H9 (cell line): ENCODE measurements around the gene RFPL2. TPM values are rescaled to one million over a fixed set of nuclear protein-coding genes. Genes with fewer than 3 reads are reported as not detected.
"Not testable (repeated sequence)": the region's sequence is repeated elsewhere in the genome, so short reads cannot be mapped to it uniquely, and the experiment has no call there.

Experiments
- DNase-seq: peaks from one replicate; pipeline ENCODE4 v3.0.0-alpha.2; 2017
- H2AFZ ChIP-seq: one replicate; pipeline ENCODE4 v1.6.1; 2013; ENCODE audit warnings: mild to moderate bottlenecking, low read length, control low read depth, moderate library complexity
- H2AK5ac ChIP-seq: 2 replicates; pipeline ENCODE4 v1.6.1; 2013; ENCODE audit warnings: low read length, control low read depth, mixed read lengths; ENCODE audit not compliant: insufficient read length
- H2BK120ac ChIP-seq: one replicate; pipeline ENCODE4 v1.6.1; 2013; ENCODE audit warnings: low read depth, mild to moderate bottlenecking, low read length, control low read depth, inconsistent platforms; ENCODE audit not compliant: poor library complexity, severe bottlenecking
- H2BK12ac ChIP-seq: 2 replicates; pipeline ENCODE4 v1.6.1; 2013; ENCODE audit warnings: low read length, control low read depth, mixed read lengths, low read depth; ENCODE audit not compliant: insufficient read length
- H2BK15ac ChIP-seq: 2 replicates; pipeline ENCODE4 v1.6.1; 2013; ENCODE audit warnings: low read depth, low read length, control low read depth
- H2BK20ac ChIP-seq: one replicate; pipeline ENCODE4 v1.6.1; 2013; ENCODE audit warnings: low read depth, mild to moderate bottlenecking, low read length, control low read depth, inconsistent platforms; ENCODE audit not compliant: poor library complexity, severe bottlenecking
- H2BK5ac ChIP-seq: 2 replicates; pipeline ENCODE4 v1.6.1; 2013; ENCODE audit warnings: low read length, control low read depth, mixed read lengths; ENCODE audit not compliant: insufficient read length
- H3K14ac ChIP-seq: 2 replicates; pipeline ENCODE4 v1.6.1; 2013; ENCODE audit warnings: low read length, control low read depth; ENCODE audit not compliant: insufficient read depth
- H3K18ac ChIP-seq: 2 replicates; pipeline ENCODE4 v1.6.1; 2013; ENCODE audit warnings: low read depth, mild to moderate bottlenecking, mixed read lengths, low read length, control low read depth; ENCODE audit not compliant: insufficient read length
- H3K23ac ChIP-seq: 2 replicates; pipeline ENCODE4 v1.6.1; 2013; ENCODE audit warnings: low read length, control low read depth, mixed read lengths, low read depth; ENCODE audit not compliant: insufficient read length
- H3K23me2 ChIP-seq: 2 replicates; pipeline ENCODE4 v1.6.1; 2013; ENCODE audit warnings: low read depth, mild to moderate bottlenecking, mixed read lengths, low read length, control low read depth; ENCODE audit not compliant: insufficient read length, poor library complexity, severe bottlenecking
- H3K27ac ChIP-seq: 2 replicates; pipeline ENCODE4 v1.5.1; 2013; ENCODE audit warnings: low read length, control low read depth, mixed read lengths, low read depth; ENCODE audit not compliant: insufficient read length
- H3K27me3 ChIP-seq: 2 replicates; pipeline ENCODE4 v1.6.1; 2013; ENCODE audit warnings: low read length, control low read depth, inconsistent platforms; ENCODE audit not compliant: insufficient read depth
- H3K4ac ChIP-seq: 2 replicates; pipeline ENCODE4 v1.6.1; 2013; ENCODE audit warnings: low read depth, mild to moderate bottlenecking, control low read depth, inconsistent platforms, low read length, moderate library complexity
- H3K4me1 ChIP-seq: 2 replicates; pipeline ENCODE4 v1.6.1; 2013; ENCODE audit warnings: low read length, control low read depth, inconsistent platforms; ENCODE audit not compliant: insufficient read depth
- H3K4me2 ChIP-seq: 2 replicates; pipeline ENCODE4 v1.6.1; 2013; ENCODE audit warnings: low read length, control low read depth, mixed read lengths; ENCODE audit not compliant: insufficient read length, insufficient read depth
- H3K56ac ChIP-seq: 2 replicates; pipeline ENCODE4 v1.6.1; 2013; ENCODE audit warnings: low read depth, mild to moderate bottlenecking, mixed read lengths, low read length, control low read depth; ENCODE audit not compliant: insufficient read length
- H3K79me1 ChIP-seq: 2 replicates; pipeline ENCODE4 v1.6.1; 2013; ENCODE audit warnings: low read depth, mild to moderate bottlenecking, moderate library complexity, low read length, control low read depth, inconsistent platforms; ENCODE audit not compliant: insufficient read depth, poor library complexity, severe bottlenecking
- H3K79me2 ChIP-seq: 2 replicates; pipeline ENCODE4 v1.6.1; 2013; ENCODE audit warnings: low read length, control low read depth, inconsistent platforms; ENCODE audit not compliant: insufficient read depth
- H3K9ac ChIP-seq: 2 replicates; pipeline ENCODE4 v1.6.1; 2013; ENCODE audit warnings: low read length, control low read depth, mixed read lengths; ENCODE audit not compliant: insufficient read length; ENCODE audit errors: extremely low read depth
- H3K9me3 ChIP-seq: one replicate; pipeline ENCODE4 v1.6.1; 2013; ENCODE audit warnings: low read depth, low read length, inconsistent platforms; ENCODE audit not compliant: control insufficient read depth
- H3T11ph ChIP-seq: one replicate; pipeline ENCODE4 v1.6.1; 2013; ENCODE audit warnings: mild to moderate bottlenecking, low read length, control low read depth, inconsistent platforms
- H4K20me1 ChIP-seq: one replicate; pipeline ENCODE4 v1.6.1; 2013; ENCODE audit not compliant: control insufficient read depth, insufficient read length, insufficient read depth
- H4K5ac ChIP-seq: 2 replicates; pipeline ENCODE4 v1.6.1; 2013; ENCODE audit warnings: low read depth, mild to moderate bottlenecking, mixed read lengths, low read length, control low read depth; ENCODE audit not compliant: insufficient read length
- H4K8ac ChIP-seq: replicated peaks from 2 replicates; pipeline ENCODE4 v1.6.1; 2013; ENCODE audit warnings: low read length, control low read depth, mixed read lengths, low read depth; ENCODE audit not compliant: insufficient read length
- H4K91ac ChIP-seq: 2 replicates; pipeline ENCODE4 v1.6.1; 2013; ENCODE audit warnings: low read depth, mild to moderate bottlenecking, moderate library complexity, mixed read lengths, low read length, control low read depth; ENCODE audit not compliant: insufficient read length
- H3K27ac Mint-ChIP-seq, 3 experiments: 2 replicates in 2 of 3; 3 replicates in 1 of 3; pipeline ENCODE4 v1.8.0; 2020 to 2021; ENCODE audit warnings: mixed read lengths in 3 of 3, mild to moderate bottlenecking in 1 of 3, moderate library complexity in 1 of 3
- H3K27me3 Mint-ChIP-seq: 2 replicates; pipeline ENCODE4 v1.8.0; 2021; ENCODE audit warnings: low read depth, mild to moderate bottlenecking, moderate library complexity, mixed read lengths
- H3K36me3 Mint-ChIP-seq, 3 experiments: 2 replicates in 2 of 3; 3 replicates in 1 of 3; pipeline ENCODE4 v1.8.0; 2020 to 2021; ENCODE audit warnings: low read depth in 3 of 3, mixed read lengths in 3 of 3; ENCODE audit not compliant: insufficient read depth in 1 of 3
- H3K4me1 Mint-ChIP-seq, 2 experiments: 2 replicates each; pipeline ENCODE4 v1.8.0; 2020; ENCODE audit warnings: mixed read lengths in 2 of 2
- H3K4me3 Mint-ChIP-seq, 2 experiments: 2 replicates in 1 of 2; 3 replicates in 1 of 2; pipeline ENCODE4 v1.8.0; 2020 to 2021; ENCODE audit warnings: mild to moderate bottlenecking in 2 of 2, mixed read lengths in 2 of 2, moderate library complexity in 1 of 2
- H3K9me3 Mint-ChIP-seq, 2 experiments: 2 replicates in 1 of 2; 3 replicates in 1 of 2; pipeline ENCODE4 v1.8.0; 2020; ENCODE audit warnings: mild to moderate bottlenecking in 2 of 2, mixed read lengths in 2 of 2, moderate library complexity in 1 of 2
- WGBS: extraction: QIAGEN DNeasy Blood & Tissue Kit; methylation state at CpG from one replicate; pipeline ENCODE4 v1.1.7; 2013; ENCODE audit warnings: missing lambda C conversion rate, low lambda C conversion rate, mixed read lengths; ENCODE audit not compliant: insufficient read length; ENCODE audit errors: extremely low coverage; 5-methylcytosine and 5-hydroxymethylcytosine counted together
- total RNA-seq: library from RNA; stranded (reverse); gene quantifications from 2 replicates; pipeline ENCODE4 v1.2.1, GENCODE V29; 2021
- TF ChIP-seq, protein P1 (sequence below): fragments of 200-600 bp; sonication (generic); conservative IDR thresholded peaks from 3 replicates; pipeline ENCODE4 v1.8.0; 2021; ENCODE audit warnings: antibody characterized with exemption, mild to moderate bottlenecking

Gene RFPL2
- total RNA-seq, 1 experiment from 2014 or later = not detected

DNA sequence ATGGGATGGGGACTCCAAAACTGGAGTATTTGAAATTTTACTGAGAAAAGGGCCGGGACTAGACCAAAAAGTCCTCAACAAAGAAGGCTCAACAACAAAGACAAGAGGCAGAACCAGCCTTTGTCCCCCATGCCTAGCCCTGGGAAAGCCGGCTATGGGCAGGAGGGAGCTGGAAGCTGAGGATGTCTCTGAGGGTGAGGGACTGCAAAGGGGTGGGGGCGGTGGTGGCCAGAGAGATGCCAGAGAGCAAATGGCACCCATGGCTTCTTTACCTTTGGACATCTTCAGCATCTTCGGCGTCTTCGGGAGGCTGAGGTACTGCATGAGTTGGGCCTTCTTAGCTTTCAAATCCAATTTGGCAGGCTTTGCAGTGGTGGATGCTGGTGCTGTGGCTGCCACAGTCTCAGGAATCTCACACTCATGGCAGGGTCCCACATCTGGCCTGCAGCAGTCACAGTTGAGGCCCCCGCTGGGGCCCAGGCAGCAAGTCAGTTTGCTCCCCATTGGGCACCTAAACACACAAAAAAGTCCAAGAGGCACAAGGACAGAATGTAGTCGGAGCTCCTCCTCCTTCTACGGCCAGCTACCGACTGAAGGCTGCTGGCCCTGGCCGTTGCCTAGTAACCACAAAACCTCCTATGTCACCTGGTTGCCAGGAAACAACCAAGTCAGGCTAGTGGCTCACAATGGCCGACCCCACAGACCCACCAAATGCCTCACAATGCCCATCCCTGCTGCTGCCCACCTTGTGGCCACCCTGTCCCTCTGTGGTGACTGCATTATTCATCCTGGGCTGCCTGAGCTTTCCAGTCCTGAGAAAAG is 46.0 kb downstream of the RFPL2 start, which contains the start of gene C22orf42:
Gene C22orf42 (minus strand): TSS at position 592 of the 822 bp plus-strand sequence. CDS start 88 bp downstream, at position 504.
- Mint-ChIP-seq H3K27ac (no peak within 1 kb of the TSS), H3K4me1 (peaks cover 2 to 6% of the 10 kb centered on the region in 2 experiments; a peak in 2 of 4 replicates), H3K4me3 (no peak within 1 kb of the TSS), H3K27me3 (peaks cover 24% of the 10 kb centered on the region), H3K9me3 (no peaks in the 10 kb centered on the region), H3K36me3 (no peaks in the 10 kb centered on the region)
- Histone ChIP-seq H3K14ac (no peak within 1 kb of the TSS), H2BK12ac (no peak within 1 kb of the TSS), H3K23ac (no peak within 1 kb of the TSS), H2BK15ac (no peak within 1 kb of the TSS), H3K18ac (peak within 1 kb of the TSS; percentile 29), H3K4me1 (no peaks in the 10 kb centered on the region), H3K4ac (no peak within 1 kb of the TSS), H2BK20ac (no peak within 1 kb of the TSS), H4K5ac (no peak within 1 kb of the TSS), H3K4me2 (no peak within 1 kb of the TSS), H2BK120ac (no peak within 1 kb of the TSS), H2AFZ (no peak within 1 kb of the TSS), H2BK5ac (no peak within 1 kb of the TSS), H3K9me3 (no peaks in the 10 kb centered on the region), H3T11ph (no peak within 1 kb of the TSS), H3K23me2 (no peaks in the 10 kb centered on the region), H4K8ac (no peak within 1 kb of the TSS), H3K79me2 (no peaks in the 10 kb centered on the region), H3K56ac (no peak within 1 kb of the TSS), H3K79me1 (no peaks in the 10 kb centered on the region), H3K9ac (no peak within 1 kb of the TSS), H4K20me1 (no peaks in the 10 kb centered on the region), H4K91ac (no peak within 1 kb of the TSS), H3K27me3 (no peaks in the 10 kb centered on the region), H3K27ac (no peak within 1 kb of the TSS), H2AK5ac (no peak within 1 kb of the TSS)
- TF ChIP-seq, protein P1, sequence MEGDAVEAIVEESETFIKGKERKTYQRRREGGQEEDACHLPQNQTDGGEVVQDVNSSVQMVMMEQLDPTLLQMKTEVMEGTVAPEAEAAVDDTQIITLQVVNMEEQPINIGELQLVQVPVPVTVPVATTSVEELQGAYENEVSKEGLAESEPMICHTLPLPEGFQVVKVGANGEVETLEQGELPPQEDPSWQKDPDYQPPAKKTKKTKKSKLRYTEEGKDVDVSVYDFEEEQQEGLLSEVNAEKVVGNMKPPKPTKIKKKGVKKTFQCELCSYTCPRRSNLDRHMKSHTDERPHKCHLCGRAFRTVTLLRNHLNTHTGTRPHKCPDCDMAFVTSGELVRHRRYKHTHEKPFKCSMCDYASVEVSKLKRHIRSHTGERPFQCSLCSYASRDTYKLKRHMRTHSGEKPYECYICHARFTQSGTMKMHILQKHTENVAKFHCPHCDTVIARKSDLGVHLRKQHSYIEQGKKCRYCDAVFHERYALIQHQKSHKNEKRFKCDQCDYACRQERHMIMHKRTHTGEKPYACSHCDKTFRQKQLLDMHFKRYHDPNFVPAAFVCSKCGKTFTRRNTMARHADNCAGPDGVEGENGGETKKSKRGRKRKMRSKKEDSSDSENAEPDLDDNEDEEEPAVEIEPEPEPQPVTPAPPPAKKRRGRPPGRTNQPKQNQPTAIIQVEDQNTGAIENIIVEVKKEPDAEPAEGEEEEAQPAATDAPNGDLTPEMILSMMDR = no peak
- WGBS = no CpG with 5 or more reads among the region's 12 CpGs
- DNase-seq = peak; percentile 62

DNA sequence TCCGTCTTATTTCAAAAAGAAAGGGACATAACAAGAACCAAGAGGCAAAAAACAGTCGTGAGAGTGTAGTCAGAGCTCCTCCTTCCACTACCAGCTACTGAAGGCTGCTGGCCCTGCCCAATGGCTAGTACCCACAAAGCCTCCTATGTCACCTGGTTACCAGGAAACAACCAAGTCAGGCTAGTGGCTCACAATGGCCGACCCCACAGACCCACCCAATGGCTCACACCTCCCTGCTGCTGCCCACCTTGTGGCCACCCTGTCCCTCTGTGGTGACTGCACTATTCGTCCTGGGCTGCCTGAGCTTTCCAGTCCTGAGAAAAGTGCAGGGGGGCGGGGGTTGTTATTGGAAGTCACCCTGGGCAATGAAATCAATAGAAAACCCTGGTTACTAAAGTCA is 47.2 kb downstream of the RFPL2 start:
- H3K4ac ChIP-seq, H4K20me1 ChIP-seq, H3K4me2 ChIP-seq, H2AK5ac ChIP-seq, H4K8ac ChIP-seq, H3K18ac ChIP-seq, H2BK20ac ChIP-seq, H4K91ac ChIP-seq, H3K36me3 Mint-ChIP-seq, H2BK120ac ChIP-seq, H3K4me1 Mint-ChIP-seq, H3T11ph ChIP-seq, H4K5ac ChIP-seq, H3K79me1 ChIP-seq, H3K56ac ChIP-seq, DNase-seq, H2AFZ ChIP-seq, H3K9me3 ChIP-seq, H3K4me1 ChIP-seq, H3K23ac ChIP-seq, H3K23me2 ChIP-seq, H3K27ac ChIP-seq, H3K27me3 ChIP-seq, H2BK15ac ChIP-seq, H3K27ac Mint-ChIP-seq, H3K79me2 ChIP-seq, H2BK12ac ChIP-seq, H3K4me3 Mint-ChIP-seq, H3K14ac ChIP-seq, H3K9me3 Mint-ChIP-seq, H2BK5ac ChIP-seq, H3K9ac ChIP-seq: not testable (repeated sequence)
- WGBS = no CpG with 5 or more reads among the region's 5 CpGs
- H3K27me3 Mint-ChIP-seq = peaks cover 24% of the 10 kb centered on the region
